GM21515 (cell line): ENCODE data around the gene ANKRD44.

Source experiments
- ATAC-seq: cut with Tn5 transposase; IDR thresholded peaks from one replicate; pipeline ENCODE4 v1.9.1; 2021; ENCODE audit not compliant: unreplicated experiment

The ANKRD44 gene

DNA sequence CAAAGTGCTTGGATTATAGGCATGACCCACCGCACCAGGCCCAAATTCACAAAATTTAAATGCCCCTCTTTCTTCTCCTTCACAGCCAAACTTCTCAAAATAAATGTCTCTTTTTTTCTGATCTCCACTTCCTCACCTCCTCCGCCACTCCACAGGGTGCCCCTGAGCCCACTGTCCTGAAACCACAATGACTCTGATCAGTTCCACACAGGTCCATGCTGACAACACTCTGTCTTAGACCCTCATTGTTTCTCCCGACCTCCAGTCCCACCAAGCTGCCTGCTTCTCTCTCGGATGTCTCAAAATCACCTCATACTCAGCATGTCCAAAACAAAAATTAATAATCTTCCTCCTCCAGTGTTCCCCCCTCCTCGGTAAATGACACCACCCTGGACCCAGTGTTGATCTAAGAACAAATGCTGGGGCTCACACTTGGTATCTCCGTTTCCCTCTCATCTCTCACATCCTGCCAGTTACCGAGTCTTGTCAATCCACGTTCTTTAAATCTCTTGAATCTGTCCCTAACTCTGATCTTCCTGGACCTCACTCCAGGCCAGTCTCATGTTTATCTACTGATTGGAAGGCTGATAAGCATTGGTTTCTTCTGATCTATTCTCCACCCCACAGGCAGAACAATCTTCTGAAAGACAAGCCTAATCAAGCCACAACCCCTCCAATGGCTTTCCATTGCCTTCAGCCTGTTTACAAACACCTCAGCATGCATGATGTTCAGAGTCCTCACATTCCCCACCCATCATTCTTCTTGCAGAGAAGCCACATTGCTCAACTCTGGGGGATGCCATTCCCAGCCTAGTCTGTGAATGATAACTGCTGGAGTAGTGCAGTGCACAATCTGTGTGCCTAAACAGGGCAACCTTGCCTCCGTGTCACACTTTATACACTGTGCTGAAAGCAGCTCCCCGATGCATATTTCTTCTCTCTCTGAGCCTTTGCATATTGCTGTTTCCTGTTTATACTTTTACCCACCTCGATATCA lies 12.4 kb upstream of the ANKRD44 start:
- no peak for ATAC-seq

DNA sequence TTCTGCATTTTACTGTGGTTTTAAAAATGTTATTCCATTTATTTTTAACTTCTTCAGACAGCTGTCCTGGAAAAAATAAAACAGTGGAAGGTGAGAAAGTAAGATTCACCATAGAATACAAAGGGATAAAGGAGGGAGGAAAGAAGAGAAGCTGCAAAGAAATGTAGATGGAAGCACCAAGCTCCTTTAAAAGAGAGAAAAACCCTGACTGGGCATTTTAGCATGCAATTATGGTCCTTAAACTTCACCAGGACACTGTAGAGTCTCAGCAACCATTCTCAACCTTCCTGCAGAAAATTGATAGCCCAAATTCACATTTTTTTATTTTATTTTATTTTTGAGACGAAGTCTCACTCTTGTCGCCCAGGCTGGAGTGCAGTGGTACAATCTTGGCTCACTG lies 11.6 kb upstream of the ANKRD44 start:
- ATAC-seq, result no peak

GRCh38 chr2:197315371-197315770 lies 4.8 kb upstream of the ANKRD44 start:
- no peak for ATAC-seq

DNA sequence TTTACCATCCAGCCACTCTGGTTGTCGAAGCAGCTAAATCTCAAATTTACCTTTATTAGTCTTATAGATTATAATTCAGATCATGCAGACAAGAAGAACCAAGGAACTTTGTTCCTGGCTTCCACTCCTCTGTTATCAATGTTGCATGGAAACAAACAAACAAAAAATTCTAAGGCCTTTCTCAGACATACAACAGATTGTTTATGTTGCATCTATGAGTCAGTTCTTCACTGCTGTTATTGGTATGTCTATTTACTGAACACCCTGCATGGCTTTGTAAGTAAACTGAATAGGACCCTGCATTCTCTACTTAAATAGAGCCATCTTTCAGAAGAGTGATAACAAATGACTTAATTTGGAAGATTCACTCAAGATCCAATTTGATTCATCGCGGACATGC lies 1.6 kb upstream of the ANKRD44 start:
- ATAC-seq, result no peak

DNA sequence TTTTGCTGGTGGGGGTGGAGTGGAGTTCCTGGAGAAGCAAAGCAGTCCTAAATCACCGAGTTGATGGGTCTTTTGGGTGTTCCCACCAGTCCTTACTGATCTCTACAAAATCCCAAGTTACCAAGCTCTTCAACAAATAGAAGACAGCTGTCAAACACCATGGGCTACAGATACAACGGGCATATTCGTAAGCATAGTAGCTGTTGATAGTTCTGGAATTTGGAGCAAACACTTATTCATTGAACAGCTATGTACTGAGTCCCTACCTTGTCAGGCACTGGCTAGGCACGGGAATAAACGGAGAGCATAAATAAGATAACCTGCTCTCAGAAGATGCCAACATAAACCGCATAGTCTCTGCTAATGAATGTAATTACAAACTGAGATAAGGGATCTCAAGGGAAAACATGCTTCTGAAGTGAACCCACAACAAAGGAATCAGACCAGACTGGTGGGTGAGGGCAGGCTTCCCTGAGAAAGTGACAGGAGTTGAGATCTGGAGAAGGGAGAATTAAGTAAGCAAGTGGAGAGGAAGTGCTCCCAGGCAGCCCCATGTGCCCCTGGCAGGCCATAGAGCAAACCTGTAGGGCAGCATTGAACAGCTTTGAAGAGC lies 947 bp upstream of the ANKRD44 start:
- no peak for ATAC-seq

GRCh38 chr2:197310987-197311420 lies 424 bp upstream of the ANKRD44 start:
- ATAC-seq, result no peak

GRCh38 chr2:197309691-197310231 lies 819 bp downstream of the ANKRD44 start:
- ATAC-seq, result no peak

DNA sequence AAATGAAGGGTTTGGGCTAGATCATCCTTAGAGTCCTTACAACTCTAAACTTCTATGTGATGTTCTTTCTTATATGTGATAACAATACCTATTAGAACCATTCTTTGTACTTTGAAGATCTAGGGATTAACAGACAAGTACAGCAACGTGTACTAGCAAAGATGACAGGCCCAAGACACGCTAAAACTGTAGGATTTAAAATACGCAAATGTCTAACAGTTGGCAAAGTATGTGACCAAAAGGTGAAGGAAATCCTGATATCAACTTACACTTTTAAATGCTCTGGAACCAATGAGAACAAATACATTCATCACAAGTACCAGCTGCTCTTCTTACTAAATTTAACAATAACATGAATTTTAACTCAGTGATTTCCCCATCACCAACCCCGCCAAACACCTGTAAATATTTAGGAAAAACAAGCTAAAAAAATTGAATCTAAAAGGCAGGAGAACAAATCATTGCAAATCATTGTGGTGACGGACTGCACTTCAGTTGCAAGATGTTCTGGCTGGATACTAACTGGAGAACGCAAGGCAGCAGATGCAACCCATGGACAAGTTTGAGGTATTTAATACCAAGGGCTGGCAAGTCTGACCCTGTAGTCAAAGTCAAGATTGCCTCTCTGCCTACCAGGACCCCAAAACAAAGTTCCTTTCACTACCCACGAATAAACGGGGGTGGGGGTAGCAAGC lies 1.4 kb downstream of the ANKRD44 start:
- no peak for ATAC-seq

DNA sequence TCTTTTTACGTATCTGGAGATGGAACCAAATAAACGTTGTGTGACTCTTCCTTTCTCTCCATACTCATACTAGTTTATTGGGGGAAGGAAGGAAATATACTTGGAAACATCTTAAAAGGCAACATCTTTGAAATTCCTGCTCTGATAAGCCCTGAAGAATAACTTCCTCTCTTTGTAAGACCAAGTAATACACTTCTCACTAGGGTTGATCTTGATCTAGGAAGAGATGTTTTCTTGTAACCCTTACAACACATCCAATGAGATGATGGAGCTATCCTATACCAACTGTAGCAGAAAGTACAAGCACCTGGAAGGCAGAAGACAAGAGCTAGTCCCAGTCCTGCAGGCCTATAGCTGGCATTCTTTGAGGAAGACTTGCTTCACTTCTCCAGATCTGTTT lies 2.0 kb downstream of the ANKRD44 start:
- ATAC-seq, result no peak

DNA sequence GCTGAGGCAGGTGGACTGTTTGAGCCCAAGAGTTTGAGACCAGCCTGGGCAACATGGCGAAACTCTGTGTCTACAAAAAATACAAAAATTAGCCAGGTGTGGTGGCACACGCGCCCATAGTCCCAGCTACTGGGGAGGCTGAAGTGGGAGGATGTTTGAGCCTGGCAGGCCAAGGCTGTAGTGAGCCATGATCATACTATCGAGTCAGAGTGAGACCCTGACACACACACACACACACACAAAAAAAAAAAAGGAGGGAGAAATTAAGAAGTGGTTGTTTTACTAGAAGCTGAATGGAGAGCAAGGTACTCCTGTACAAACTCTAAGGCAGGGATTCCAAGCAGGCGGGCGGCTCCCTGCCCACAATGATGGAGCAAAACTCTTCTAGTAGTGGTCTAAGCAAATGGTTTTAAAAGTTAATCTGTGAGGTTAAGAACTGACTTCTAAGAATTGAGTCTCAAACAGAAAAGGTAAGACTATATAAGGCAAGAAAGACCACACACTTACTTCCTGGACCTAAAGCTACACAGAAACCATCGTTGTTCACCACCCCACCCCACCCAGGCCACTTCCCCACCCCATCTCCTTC lies 2.6 kb downstream of the ANKRD44 start:
- peak; percentile 27 for ATAC-seq

DNA sequence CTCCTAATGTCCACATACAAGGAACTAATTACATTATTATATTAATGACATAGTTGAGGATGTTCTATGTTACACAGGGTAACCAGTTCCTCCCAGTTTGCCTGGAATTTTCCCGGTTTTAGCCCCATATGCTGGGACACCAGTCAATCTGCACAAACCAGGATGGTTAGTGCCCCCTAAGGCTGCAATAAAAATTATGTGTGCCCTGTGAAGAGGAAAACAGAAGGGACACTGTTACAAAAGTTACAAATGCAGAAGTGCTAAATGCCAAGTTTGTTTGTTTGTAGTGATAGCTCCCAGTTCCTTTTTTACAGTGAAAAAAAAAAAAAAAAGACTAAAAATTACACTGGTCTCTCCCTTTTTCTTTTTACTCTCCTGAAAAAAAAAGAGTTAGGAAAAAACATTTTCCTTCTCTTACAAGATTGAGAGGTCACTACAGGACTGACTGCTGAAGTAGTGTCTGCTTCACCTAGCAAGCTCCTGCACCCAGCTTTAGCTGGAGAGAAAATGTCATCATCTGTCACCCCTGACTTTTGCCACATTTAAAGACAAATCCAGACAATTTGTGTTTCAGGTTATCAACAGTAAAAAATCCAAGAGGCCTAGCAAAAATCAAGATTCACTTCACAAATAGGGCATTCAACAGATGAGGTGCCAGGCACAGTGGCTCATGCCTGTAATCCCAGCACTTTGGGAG lies 3.2 kb downstream of the ANKRD44 start:
- no peak for ATAC-seq

- ATAC-seq, result no peak
Observed at GRCh38 chr2:197306696-197307040, 3.9 kb downstream of the ANKRD44 start.

DNA sequence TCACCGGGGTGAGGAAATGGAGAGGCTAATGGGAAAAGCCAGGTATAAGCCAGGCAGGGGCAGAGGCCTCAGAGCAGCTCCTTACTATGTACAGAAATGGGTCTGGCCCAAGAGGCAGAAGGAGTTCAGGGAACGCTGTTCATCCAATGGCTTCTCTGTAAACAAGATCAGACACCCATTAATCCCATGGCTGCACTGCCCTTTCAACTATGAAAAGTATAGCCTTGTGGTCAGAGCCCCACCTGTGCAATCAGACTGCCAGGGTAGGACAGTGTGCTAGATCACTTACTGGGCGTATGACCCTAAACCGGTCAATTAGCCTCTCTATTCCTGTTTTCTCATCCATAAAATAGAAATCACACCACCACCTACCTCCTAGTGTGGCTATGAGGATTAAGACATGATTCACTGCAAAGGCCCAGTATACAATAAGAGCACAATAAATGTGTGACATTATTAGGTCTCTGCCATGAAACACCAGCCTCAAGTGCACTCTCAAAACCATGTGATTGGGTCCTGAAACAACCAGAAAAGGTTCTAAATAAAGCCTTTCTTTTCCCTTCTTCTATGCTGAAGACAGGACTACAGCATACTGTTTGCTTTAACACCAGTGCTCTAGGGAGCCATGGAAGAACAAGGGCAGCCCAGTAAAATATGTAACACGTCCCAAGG lies 4.4 kb downstream of the ANKRD44 start:
- ATAC-seq, result no peak

DNA sequence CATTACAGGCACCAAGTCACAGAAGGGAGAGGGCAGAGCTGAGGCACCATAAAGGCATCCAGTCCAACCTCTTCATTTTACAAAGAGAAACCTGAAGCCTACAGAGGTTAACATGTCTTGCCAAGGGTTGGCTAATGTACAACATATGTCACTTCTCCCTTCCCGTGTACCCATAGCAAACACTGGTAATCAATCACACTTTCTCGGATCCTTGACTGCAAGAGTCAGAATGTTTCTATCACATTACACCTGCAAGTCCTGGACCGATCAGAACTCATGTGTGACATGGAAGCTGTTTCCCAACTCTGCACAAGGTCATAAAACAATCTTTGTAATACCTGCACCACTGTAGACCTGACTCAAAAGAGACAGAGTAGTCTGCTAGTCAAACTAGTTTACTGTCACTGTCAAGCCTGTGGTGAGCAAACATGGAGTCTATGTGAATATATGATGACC lies 6.0 kb downstream of the ANKRD44 start:
- no peak for ATAC-seq

DNA sequence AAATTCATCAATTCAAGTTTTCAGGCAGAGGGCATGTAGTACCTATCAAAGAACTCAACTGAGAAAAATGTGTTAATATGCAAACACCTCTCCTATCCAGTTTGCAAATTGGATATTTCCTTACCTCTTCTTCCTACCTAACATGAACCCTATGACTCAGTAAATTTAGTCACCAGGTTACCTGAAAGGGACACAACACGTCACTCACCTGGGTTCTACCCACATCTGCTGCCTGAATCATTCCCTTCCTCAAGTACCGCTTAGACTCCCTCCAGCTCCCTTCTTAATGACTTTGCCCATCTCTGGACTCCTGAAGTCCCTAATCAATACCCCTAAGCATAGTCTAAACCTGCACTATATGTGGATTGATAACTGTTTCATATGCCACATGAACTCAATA lies 10.4 kb downstream of the ANKRD44 start:
- no peak for ATAC-seq

GRCh38 chr2:197298609-197299008 lies 12.0 kb downstream of the ANKRD44 start:
- ATAC-seq, result no peak

DNA sequence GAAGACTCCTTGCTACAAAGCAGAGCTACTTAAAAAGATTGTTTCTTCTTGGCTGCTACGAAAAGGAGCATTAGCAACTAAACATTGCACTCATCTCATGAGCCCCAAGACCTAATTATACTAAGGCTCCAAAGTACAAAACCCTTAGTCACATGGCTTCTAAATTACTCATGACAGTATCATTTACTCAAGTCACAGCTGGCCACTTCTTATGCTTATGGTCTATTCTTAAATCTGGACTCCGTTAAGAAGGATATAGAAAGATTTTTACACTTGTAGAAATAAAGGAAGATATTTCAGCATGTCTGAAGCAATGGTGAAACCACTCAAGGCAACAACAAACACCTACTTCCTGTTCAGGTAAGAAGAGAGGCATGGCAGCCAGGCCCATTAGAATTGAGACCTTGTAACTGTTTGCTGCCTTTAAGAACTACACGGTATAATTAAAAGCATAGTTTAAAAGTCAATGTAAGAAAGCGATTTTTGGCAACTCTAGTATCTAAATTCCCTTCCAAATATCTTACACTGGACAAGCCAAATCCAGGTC lies 12.7 kb downstream of the ANKRD44 start:
- no peak for ATAC-seq

- ATAC-seq, result no peak
Observed at GRCh38 chr2:197297266-197297665, 13.3 kb downstream of the ANKRD44 start.

DNA sequence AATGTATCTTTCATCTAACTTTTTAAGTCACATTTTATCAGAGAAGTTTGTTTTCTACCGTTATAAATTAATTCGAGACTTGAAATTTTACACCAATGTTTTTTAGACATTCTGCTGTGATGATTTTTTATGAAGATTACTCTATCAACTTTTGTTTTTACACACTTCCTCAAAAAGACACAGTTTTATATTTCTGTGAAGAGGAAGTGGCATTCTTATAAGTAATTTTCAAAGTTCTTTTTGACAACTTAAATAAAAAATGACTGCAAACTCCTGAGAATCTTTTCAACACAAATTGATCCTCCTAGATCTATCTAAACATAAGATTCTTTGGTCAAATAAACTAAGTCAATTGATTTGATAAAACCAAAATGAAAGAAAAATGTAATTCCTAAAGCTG lies 13.7 kb downstream of the ANKRD44 start:
- ATAC-seq, result no peak

DNA sequence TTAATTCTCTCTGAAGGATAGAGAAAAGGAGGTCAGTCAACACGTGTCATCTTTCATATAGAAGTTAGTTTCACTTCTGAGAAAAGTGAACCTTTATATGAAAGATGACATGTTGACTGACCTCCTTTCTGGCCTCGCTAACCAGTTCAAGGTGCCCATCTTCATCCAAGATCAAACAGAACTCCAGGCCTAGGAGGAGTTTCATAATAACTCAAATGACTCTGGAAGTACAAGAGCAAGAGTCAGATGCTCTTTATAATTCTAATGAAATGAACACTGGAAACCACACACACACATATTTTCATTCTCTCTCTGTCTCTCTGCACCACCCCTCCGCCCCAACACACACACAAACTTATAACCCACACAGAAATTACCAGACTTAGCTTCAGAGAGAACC lies 16.3 kb downstream of the ANKRD44 start:
- peak; percentile 52 for ATAC-seq
